G401 (cell line): Measurements from ENCODE around the gene HTRA3. TPM values are rescaled to one million over a fixed set of nuclear protein-coding genes. Genes with fewer than 3 reads are reported as not detected.

ENCODE experiments used
- total RNA-seq: library from RNA; depleted of rRNA; stranded (reverse); fragments of >200 nt; shearing (Covaris generic); gene quantifications from 2 replicates; pipeline ENCODE4 v1.2.3, GENCODE V29; 2014; rRNA removed

Gene HTRA3
- total RNA-seq, 1 experiment from 2014 or later: 0.14 TPM

Other genes with a start within 250 kb of the HTRA3 start
- 0.37 and 1.3 TPM in 2 replicates for gene ABLIM2, start 110.9 kb upstream of the HTRA3 start, total RNA-seq
- gene SH3TC1, start 70.5 kb upstream of the HTRA3 start, total RNA-seq: not detected in 2 replicates
- 41.8 and 46.7 TPM in 2 replicates for gene ACOX3, start 171.0 kb downstream of the HTRA3 start, total RNA-seq
- 15.9 and 24.9 TPM in 2 replicates for gene TRMT44, start 171.0 kb downstream of the HTRA3 start, total RNA-seq